Peyer's patch (tissue), 4 donors: ENCODE results near the gene GPATCH2.

Source experiments
- CTCF ChIP-seq, 6 experiments: fragments of 450-650 bp in 4 of 6; fragments of 200-600 bp in 2 of 6; sonication (generic) in 1 of 6; IDR thresholded peaks; one replicate each; pipeline ENCODE4 v1.5.1; 2017 to 2019; ENCODE audit warnings: antibody characterized with exemption in 6 of 6, mild to moderate bottlenecking in 3 of 6, moderate library complexity in 1 of 6
- POLR2A ChIP-seq, 2 donors: fragments of 450-650 bp; IDR thresholded peaks; one replicate each; pipeline ENCODE4 v1.5.1; 2017; ENCODE audit warnings: antibody characterized with exemption in 2 of 2, mild to moderate bottlenecking in 2 of 2, moderate library complexity in 2 of 2

GRCh38 chr1:217660353-217661062 is 29.6 kb upstream of the GPATCH2 start:
- peak in 4 of 6 experiments; percentile 19 to 59 (median 53) for TF ChIP-seq CTCF (IDR thresholded peaks at IDR 0.05)
- no peak for TF ChIP-seq POLR2A (IDR thresholded peaks at IDR 0.05)
